ENCODE measurements around the gene CDH13. TPM values are rescaled to one million over a fixed set of nuclear protein-coding genes. Genes with fewer than 3 reads are reported as not detected.

Gene CDH13
- total and polyA plus RNA-seq, 2 experiments from 2014 or later, result 1.2 to 1.5 TPM

DNA sequence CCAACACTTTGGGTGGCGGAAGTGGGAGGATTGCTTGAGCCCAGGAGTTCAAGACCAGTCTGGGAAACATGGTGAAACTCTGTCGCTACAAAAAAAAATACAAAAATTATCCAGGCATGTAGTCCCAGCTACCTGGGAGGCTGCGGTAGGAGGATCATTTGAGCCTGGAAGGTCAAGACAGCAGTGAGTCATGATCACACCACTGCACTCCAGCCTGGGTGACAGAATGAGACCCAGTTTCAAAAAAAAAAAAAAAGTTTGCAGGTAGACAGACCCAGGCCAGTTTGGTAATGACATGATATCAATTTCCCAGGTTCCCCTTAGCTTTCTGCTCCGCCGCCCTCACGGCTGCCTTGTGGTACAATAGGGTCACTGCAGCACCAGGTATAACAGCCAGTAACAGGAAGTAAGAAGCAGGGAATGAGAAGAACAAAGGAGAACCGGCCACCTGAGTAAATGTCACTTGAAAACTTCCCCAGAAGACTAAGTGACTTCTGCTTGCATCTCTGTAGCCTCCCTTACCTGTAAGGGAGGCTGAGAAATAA, 979.8 kb downstream of the CDH13 start:
- whole genome bisulfite sequencing (ENCODE audit: low lambda C conversion rate, missing lambda C conversion rate), result 83% methylated on average over 7 of the region's 7 CpGs
- Histone ChIP-seq H4K20me1 (ENCODE audit: insufficient read depth, poor library complexity, severe bottlenecking) (no peaks in the 10 kb centered on the region), H3K4me3 (no peak overlapping the region), H3K4me1 (ENCODE audit: insufficient read depth) (no peaks in the 10 kb centered on the region), H3K27ac (no peak overlapping the region), H3K9me2 (replicated peaks; ENCODE audit: insufficient read depth) (no peaks in the 10 kb centered on the region), H3K36me3 (replicated peaks; ENCODE audit: insufficient read depth, low read depth) (no peaks in the 10 kb centered on the region), H3K4me2 (no peak overlapping the region), H3K9me3 (ENCODE audit: low read depth) (no peaks in the 10 kb centered on the region), H2AFZ (no peak overlapping the region), H3K79me2 (no peaks in the 10 kb centered on the region), H3K27me3 (no peaks in the 10 kb centered on the region)
- peak; percentile 16 for DNase-seq (ENCODE audit: low spot score)
- TF ChIP-seq, protein P1, sequence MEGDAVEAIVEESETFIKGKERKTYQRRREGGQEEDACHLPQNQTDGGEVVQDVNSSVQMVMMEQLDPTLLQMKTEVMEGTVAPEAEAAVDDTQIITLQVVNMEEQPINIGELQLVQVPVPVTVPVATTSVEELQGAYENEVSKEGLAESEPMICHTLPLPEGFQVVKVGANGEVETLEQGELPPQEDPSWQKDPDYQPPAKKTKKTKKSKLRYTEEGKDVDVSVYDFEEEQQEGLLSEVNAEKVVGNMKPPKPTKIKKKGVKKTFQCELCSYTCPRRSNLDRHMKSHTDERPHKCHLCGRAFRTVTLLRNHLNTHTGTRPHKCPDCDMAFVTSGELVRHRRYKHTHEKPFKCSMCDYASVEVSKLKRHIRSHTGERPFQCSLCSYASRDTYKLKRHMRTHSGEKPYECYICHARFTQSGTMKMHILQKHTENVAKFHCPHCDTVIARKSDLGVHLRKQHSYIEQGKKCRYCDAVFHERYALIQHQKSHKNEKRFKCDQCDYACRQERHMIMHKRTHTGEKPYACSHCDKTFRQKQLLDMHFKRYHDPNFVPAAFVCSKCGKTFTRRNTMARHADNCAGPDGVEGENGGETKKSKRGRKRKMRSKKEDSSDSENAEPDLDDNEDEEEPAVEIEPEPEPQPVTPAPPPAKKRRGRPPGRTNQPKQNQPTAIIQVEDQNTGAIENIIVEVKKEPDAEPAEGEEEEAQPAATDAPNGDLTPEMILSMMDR (IDR thresholded peaks at IDR 0.05; ENCODE audit: poor library complexity), result no peak
- TF ChIP-seq EZH2 (IDR thresholded peaks at IDR 0.05; ENCODE audit: borderline replicate concordance), result no peak
- TF ChIP-seq EZH2phosphoT487 (IDR thresholded peaks at IDR 0.05; ENCODE audit: low read depth, severe bottlenecking, unreplicated experiment), result no peak

DNA sequence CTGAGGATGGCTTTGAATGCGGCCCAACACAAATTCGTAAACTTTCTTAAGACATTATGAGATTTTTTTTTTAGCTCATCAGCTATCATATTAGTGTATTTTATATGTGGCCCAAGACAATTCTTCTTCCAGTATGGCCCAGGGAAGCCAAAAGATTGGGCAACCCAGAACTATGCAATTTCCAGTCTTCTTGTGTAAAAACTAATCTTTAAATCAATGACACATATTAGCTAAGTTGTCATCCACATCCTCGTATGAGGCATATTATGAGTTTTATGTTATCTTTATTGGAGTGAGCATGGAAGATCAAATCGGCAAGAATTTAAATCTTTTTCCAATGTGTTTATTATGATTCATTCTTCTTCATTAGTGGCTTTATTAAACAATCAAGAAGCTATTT, 982.4 kb downstream of the CDH13 start:
- Histone ChIP-seq H3K79me2 (no peaks in the 10 kb centered on the region), H3K27me3 (no peaks in the 10 kb centered on the region), H3K4me2 (no peak overlapping the region), H3K9me2 (replicated peaks; ENCODE audit: insufficient read depth) (no peaks in the 10 kb centered on the region), H2AFZ (no peak overlapping the region), H3K4me3 (no peak overlapping the region), H4K20me1 (ENCODE audit: insufficient read depth, poor library complexity, severe bottlenecking) (no peaks in the 10 kb centered on the region), H3K4me1 (ENCODE audit: insufficient read depth) (no peaks in the 10 kb centered on the region), H3K27ac (no peak overlapping the region), H3K36me3 (replicated peaks; ENCODE audit: insufficient read depth, low read depth) (no peaks in the 10 kb centered on the region), H3K9me3 (ENCODE audit: low read depth) (no peaks in the 10 kb centered on the region)
- no peak for DNase-seq (ENCODE audit: low spot score)
- TF ChIP-seq EZH2phosphoT487 (IDR thresholded peaks at IDR 0.05; ENCODE audit: low read depth, severe bottlenecking, unreplicated experiment) (no peak), EZH2 (IDR thresholded peaks at IDR 0.05; ENCODE audit: borderline replicate concordance) (no peak)
- TF ChIP-seq, protein P1 (IDR thresholded peaks at IDR 0.05; ENCODE audit: poor library complexity), result no peak
- WGBS (ENCODE audit: low lambda C conversion rate, missing lambda C conversion rate), result 86% methylated on average over 4 of the region's 4 CpGs

DNA sequence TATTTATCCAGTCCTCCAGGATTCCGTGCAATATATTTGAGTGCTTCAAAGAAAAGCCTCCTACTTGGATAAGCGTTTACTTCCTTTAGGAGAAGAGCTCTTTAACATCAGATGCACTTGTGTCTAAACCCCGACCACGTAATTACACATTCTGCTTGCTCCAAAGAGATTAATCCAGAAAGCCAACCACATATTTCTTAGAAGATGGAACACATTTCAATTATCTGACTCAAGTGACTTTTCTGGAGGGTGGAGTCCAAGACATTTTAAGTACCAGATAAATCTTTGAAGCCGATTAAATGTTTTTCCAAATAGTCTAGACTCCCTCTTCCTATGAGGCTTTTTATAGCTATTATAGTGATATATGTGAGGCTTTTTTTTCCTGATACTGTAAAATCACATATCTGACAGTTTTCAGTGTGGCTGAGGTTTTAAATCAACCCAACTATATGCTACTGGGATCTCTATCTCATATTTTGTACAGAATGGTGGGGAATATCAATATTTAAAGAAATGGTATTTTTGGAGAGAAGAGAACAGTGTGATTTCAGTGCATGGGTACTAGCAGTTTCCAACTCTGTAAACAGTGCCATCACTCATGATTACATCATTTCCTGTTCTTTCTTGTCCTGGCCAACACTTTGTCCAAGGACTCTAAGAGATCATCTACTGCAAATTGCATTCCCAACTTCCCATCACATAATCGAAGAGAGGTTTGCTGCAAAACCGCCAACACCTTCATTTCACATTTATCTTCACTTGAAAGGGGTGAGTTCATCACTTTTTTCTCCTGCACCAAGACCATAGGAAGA, 988.6 kb downstream of the CDH13 start:
- 86% methylated on average over 7 of the region's 7 CpGs for WGBS (ENCODE audit: low lambda C conversion rate, missing lambda C conversion rate)
- no peak overlapping the region for H2AFZ ChIP-seq
- H3K27me3 ChIP-seq, result no peaks in the 10 kb centered on the region
- no peak for DNase-seq (ENCODE audit: low spot score)
- H3K9me2 ChIP-seq (replicated peaks; ENCODE audit: insufficient read depth), result no peaks in the 10 kb centered on the region
- no peak overlapping the region for H3K4me3 ChIP-seq
- no peak overlapping the region for H3K4me2 ChIP-seq
- H3K9me3 ChIP-seq (ENCODE audit: low read depth), result no peaks in the 10 kb centered on the region
- no peaks in the 10 kb centered on the region for H4K20me1 ChIP-seq (ENCODE audit: insufficient read depth, poor library complexity, severe bottlenecking)
- no peaks in the 10 kb centered on the region for H3K36me3 ChIP-seq (replicated peaks; ENCODE audit: insufficient read depth, low read depth)
- H3K79me2 ChIP-seq, result no peaks in the 10 kb centered on the region
- H3K27ac ChIP-seq, result no peak overlapping the region
- no peaks in the 10 kb centered on the region for H3K4me1 ChIP-seq (ENCODE audit: insufficient read depth)
- TF ChIP-seq EZH2phosphoT487 (IDR thresholded peaks at IDR 0.05; ENCODE audit: low read depth, severe bottlenecking, unreplicated experiment) (no peak), EZH2 (IDR thresholded peaks at IDR 0.05; ENCODE audit: borderline replicate concordance) (no peak)
- TF ChIP-seq, protein P1 (IDR thresholded peaks at IDR 0.05; ENCODE audit: poor library complexity), result no peak

All from hepatocyte (in vitro differentiated cells).